Measurements from ENCODE around the gene TRIML1.

DNA sequence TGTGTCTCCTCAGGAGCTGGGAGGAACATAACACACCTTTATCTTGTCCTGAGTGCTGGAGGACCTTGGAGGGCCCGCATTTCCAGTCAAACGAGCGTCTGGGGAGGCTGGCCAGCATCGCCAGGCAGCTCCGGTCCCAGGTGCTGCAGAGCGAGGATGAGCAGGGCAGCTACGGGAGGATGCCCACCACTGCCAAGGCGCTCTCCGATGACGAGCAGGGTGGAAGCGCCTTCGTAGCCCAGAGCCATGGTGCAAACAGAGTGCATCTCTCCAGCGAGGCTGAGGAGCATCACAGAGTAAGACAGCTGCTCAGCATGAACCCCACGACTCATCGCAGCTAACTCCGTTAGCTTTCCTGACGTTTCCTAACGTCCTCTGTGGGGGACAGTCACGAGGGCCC lies 430 bp downstream of the TRIML1 start:
- TF ChIP-seq POLR2A (IDR thresholded peaks at IDR 0.05; ENCODE audit: low read length) (no peak), GATA1 (IDR thresholded peaks at IDR 0.05; ENCODE audit: low read depth, low read length) (no peak)

All from erythroblast (primary cell).